ENCODE data around the gene CTH. TPM values are rescaled to one million over a fixed set of nuclear protein-coding genes. Genes with fewer than 3 reads are reported as not detected.
"Not testable (repeated sequence)": the region's sequence is repeated elsewhere in the genome, so short reads cannot be mapped to it uniquely, and the experiment has no call there.

The CTH gene
- polyA plus RNA-seq, 1 donor = 11.8 TPM

DNA sequence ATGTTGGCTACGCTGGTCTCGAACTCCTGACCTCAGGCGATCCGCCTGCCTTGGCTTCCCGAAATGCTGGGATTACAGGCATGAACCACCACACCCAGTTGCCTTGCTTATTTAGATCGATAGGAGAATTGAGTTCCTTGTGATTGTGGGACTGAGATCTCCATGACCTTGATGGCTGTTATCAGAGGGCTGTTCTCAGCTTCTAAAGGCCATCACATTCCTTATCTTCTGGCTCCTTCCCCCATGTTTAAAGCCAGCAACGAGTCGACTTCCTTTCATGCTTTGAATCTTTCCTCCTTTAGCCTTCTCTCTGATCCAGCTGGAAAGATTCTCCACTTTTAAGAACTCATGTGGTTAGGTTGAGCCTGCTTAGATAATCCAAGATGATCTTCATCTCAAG, 38.0 kb downstream of the CTH start:
- Histone ChIP-seq H3K36me3 (ENCODE audit: control insufficient read depth, insufficient read depth, low read length) (no peaks in the 10 kb centered on the region), H3K9me3 (ENCODE audit: control insufficient read depth, low read depth, low read length) (no peaks in the 10 kb centered on the region), H3K27ac (ENCODE audit: low read length) (no peak overlapping the region), H3K4me3 (ENCODE audit: low read length) (no peak overlapping the region), H3K27me3 (ENCODE audit: control insufficient read depth, insufficient read depth, low read length) (no peaks in the 10 kb centered on the region), H3K4me1 (ENCODE audit: control insufficient read depth, insufficient read depth, low read length) (no peaks in the 10 kb centered on the region)
- 83% methylated on average over 1 of the region's 8 CpGs for WGBS (ENCODE audit: insufficient coverage, low lambda C conversion rate)
- no peak for DNase-seq

DNA sequence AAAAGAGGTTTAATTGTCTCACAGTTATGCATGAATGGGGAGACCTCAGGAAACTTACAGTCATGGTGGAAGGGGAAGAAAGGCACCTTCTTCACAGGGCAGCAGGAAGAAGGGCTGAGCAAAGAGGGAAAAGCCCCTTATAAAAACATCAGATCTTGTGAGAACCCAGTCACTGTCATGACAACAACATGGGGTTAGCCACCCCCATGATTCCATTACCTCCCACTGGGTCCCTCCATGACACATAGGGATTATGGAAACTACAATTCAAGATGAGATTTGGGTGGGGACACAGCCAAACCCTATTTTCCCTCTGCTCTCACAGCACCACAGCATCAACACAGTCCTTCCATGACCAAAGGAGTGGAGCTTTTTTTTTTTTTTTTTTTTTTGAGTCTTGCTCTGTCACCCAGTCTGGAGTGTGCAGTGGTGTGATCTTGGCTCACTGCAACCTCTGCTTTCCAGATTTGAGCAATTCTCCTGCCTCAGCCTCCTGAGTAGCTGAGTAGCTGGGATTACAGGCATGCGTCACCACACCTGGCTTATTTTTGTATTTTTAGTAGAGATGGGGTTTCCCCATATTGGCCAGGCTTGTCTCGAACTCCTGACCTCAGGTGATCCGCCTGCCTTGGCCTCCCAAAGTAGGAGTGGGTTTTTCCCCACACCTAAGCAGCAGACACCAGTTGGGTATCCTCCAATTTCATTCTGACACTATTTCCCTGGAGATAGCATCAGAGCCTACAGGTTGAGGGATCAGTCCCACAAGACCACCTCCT, 41.3 kb downstream of the CTH start:
- DNase-seq = not testable (repeated sequence)

DNA sequence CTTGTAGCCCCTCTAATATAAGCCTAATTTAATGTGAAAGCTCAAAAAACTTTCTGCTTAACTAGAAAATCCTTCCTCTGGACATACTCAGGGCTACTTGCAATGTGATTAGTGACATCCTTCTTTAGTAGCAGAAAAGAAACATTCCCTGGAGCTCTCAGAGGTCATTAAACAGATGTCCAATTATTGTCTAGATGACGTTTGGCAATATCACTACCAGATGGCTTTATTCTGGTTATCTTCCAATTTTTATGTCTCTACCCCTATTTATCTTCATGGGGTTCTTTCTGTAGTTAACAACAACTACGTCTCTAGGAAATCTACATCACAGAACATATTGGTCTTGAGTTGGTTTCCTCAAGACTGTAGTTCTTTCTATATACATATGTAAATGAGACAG, 44.2 kb downstream of the CTH start:
- no peaks in the 10 kb centered on the region for H3K27me3 ChIP-seq (ENCODE audit: control insufficient read depth, insufficient read depth, low read length)
- WGBS (ENCODE audit: insufficient coverage, low lambda C conversion rate) = 50% methylated on average over 1 of the region's 2 CpGs
- no peaks in the 10 kb centered on the region for H3K36me3 ChIP-seq (ENCODE audit: control insufficient read depth, insufficient read depth, low read length)
- H3K4me3 ChIP-seq (ENCODE audit: low read length) = no peak overlapping the region
- H3K4me1 ChIP-seq (ENCODE audit: control insufficient read depth, insufficient read depth, low read length) = no peaks in the 10 kb centered on the region
- no peak for DNase-seq
- H3K9me3 ChIP-seq (ENCODE audit: control insufficient read depth, low read depth, low read length) = no peaks in the 10 kb centered on the region
- H3K27ac ChIP-seq (ENCODE audit: low read length) = no peak overlapping the region

More for the DNA sequence above, 41.3 kb downstream of the CTH start:
- not testable (repeated sequence) for H3K27ac ChIP-seq (ENCODE audit: low read length); H3K27me3 ChIP-seq (ENCODE audit: control insufficient read depth, insufficient read depth, low read length); H3K36me3 ChIP-seq (ENCODE audit: control insufficient read depth, insufficient read depth, low read length); H3K9me3 ChIP-seq (ENCODE audit: control insufficient read depth, low read depth, low read length); H3K4me3 ChIP-seq (ENCODE audit: low read length); H3K4me1 ChIP-seq (ENCODE audit: control insufficient read depth, insufficient read depth, low read length)
- no CpG with 5 or more reads among the region's 3 CpGs for WGBS (ENCODE audit: insufficient coverage, low lambda C conversion rate)

DNA sequence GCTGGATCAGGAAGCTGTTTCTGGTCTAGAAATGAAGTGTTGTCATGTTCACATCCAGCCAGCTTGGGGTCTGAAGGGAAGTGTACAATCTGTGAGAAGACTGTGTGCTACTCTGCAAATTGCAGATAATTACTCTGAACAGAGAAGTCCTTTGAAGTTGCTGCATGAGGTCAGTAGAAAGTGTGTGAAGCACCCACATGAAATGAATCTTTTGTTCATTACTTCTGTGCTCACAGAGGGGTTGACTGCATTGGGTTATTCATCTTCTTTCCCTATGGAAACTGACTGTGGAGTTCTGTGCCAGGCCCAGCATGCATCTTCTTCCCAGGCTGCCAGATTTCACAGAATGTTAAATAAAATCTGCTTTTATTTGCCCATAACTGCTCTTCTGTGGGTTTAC, 47.1 kb downstream of the CTH start:
- H3K4me3 ChIP-seq (ENCODE audit: low read length) = no peak overlapping the region

DNA sequence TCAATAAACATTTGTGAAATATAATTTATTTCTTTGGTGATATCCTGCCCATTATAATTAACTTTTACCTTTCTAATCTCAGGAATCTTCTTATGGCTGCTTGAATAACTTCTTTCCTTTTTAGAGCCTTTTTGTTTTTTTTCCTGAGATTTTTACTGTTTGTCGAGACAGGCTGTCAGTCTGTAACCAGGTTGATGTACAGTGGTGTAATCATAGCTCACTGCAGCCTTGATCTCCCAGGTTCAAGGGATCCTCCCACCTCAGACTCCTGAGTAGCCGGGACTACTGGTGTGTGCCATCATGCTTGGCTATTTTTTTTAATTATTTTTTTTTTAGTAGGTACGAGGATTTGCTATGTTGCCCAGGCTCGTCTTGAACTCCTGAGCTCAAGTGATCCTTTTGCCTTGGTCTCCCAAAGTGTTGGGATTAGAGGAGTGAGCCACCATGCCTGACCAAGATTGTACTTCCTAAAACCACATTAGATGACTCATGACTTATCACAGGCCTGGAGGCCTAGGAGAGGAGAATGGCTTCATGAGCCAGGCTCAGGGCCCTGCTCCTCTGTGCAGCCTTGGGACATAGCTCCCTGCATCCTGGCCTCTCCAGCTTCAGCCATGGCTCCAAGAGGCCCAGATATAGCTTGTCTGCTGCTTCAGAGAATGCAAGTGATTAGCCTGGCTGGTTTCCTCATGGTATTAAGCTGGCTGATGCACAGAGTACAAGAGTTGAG, 48.6 kb downstream of the CTH start:
- H3K27ac ChIP-seq (ENCODE audit: low read length) = no peak overlapping the region
- no peak for DNase-seq

More for the DNA sequence above, 47.1 kb downstream of the CTH start:
- H3K27me3 ChIP-seq (ENCODE audit: control insufficient read depth, insufficient read depth, low read length) = no peaks in the 10 kb centered on the region
- H3K4me1 ChIP-seq (ENCODE audit: control insufficient read depth, insufficient read depth, low read length) = no peaks in the 10 kb centered on the region
- no peaks in the 10 kb centered on the region for H3K36me3 ChIP-seq (ENCODE audit: control insufficient read depth, insufficient read depth, low read length)
- DNase-seq = no peak
- no peak overlapping the region for H3K27ac ChIP-seq (ENCODE audit: low read length)
- H3K9me3 ChIP-seq (ENCODE audit: control insufficient read depth, low read depth, low read length) = no peaks in the 10 kb centered on the region

DNA sequence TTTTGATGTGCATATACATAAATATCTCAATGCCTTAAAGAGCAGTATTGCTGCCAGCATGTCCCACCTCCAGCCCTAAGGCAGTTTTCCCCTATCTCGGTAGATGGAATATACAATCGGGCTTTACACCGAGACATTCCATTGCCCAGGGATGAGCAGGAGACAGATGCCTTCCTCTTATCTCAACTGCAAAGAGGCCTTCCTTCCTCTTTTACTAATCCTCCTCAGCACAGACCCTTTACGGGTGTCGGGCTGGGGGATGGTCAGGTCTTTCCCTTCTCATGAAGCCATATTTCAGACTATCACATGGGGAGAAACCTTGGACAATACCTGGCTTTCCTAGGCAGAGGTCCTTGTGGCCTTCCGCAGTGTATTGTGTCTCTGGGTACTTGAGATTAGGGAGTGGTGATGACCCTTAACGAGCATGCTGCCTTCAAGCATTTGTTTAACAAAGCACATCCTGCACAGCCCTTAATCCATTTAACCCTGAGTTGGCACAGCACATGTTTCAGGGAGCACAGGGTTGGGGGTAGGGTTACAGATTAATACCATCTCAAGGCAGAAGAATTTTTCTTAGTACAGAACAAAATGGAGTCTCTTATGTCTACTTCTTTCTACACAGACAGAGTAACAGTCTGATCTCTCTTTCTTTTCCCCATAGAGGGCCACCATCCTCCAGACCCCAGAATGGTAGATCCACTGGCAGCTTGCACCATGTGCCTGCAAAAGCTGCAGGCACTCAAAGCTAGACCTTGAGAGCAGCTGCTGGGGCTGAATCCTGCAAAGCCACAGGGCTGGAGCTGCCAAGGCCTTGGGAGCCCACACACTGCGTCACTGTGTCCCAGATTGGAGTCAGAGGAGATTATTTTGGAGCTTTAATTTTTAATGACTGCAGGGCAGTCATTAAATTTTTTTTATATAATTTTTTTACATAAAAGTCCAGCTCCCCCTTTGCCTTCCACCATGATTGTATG, 50.0 kb downstream of the CTH start:
- not testable (repeated sequence) for H3K27ac ChIP-seq (ENCODE audit: low read length); H3K4me3 ChIP-seq (ENCODE audit: low read length); H3K27me3 ChIP-seq (ENCODE audit: control insufficient read depth, insufficient read depth, low read length); H3K9me3 ChIP-seq (ENCODE audit: control insufficient read depth, low read depth, low read length); H3K4me1 ChIP-seq (ENCODE audit: control insufficient read depth, insufficient read depth, low read length); DNase-seq; H3K36me3 ChIP-seq (ENCODE audit: control insufficient read depth, insufficient read depth, low read length)
- WGBS (ENCODE audit: insufficient coverage, low lambda C conversion rate) = no CpG with 5 or more reads among the region's 8 CpGs

More for the DNA sequence above, 48.6 kb downstream of the CTH start:
- Histone ChIP-seq H3K9me3 (ENCODE audit: control insufficient read depth, low read depth, low read length) (no peaks in the 10 kb centered on the region), H3K36me3 (ENCODE audit: control insufficient read depth, insufficient read depth, low read length) (no peaks in the 10 kb centered on the region), H3K4me1 (ENCODE audit: control insufficient read depth, insufficient read depth, low read length) (no peaks in the 10 kb centered on the region), H3K4me3 (ENCODE audit: low read length) (no peak overlapping the region), H3K27me3 (ENCODE audit: control insufficient read depth, insufficient read depth, low read length) (no peaks in the 10 kb centered on the region)
- WGBS (ENCODE audit: insufficient coverage, low lambda C conversion rate) = 100% methylated on average over 1 of the region's 4 CpGs

DNA sequence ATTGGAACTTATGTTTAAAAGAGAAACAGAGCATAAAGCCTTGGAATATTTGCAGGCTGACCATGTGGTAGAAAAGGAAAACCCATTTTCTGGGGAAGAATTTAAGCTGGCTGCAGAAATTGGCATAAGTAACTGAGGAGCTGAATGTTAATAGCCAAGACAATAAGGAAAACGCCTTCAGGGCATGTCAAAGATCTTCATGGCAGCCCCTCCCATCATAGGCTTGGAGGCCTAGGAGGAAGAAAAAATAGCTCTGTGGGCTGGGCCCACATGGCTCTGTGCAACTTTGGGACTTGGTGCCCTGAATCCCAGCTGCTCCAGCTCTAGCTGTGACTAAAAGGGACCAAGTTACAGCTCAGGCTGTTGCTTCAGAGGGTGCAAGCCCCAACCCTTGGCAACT, 51.5 kb downstream of the CTH start:
- Histone ChIP-seq H3K27ac (ENCODE audit: low read length) (no peak overlapping the region), H3K4me1 (ENCODE audit: control insufficient read depth, insufficient read depth, low read length) (no peaks in the 10 kb centered on the region), H3K36me3 (ENCODE audit: control insufficient read depth, insufficient read depth, low read length) (no peaks in the 10 kb centered on the region), H3K27me3 (ENCODE audit: control insufficient read depth, insufficient read depth, low read length) (no peaks in the 10 kb centered on the region), H3K4me3 (ENCODE audit: low read length) (no peak overlapping the region), H3K9me3 (ENCODE audit: control insufficient read depth, low read depth, low read length) (no peaks in the 10 kb centered on the region)
- no CpG with 5 or more reads among the region's 1 CpG for WGBS (ENCODE audit: insufficient coverage, low lambda C conversion rate)
- DNase-seq = no peak

DNA sequence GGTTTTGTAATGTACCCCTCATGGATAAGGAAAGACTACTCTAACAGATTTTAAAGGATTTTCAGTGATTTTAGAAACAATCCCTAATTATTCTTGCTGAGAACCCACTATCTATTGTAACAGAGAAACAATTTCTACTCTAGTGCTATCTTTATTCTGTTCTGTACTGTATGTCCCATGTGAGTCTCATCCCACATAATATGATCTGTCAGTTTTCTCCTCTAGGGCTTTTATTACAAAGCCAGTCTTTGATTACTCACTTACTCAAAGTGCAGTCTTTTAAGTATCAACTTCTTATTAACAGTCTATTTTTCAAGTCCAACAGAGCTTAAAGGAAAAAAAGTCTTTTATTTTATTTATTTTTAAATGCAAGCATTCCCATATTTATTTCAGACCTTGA, 54.8 kb downstream of the CTH start:
- Histone ChIP-seq H3K27ac (ENCODE audit: low read length) (no peak overlapping the region), H3K4me1 (ENCODE audit: control insufficient read depth, insufficient read depth, low read length) (no peaks in the 10 kb centered on the region), H3K27me3 (ENCODE audit: control insufficient read depth, insufficient read depth, low read length) (no peaks in the 10 kb centered on the region), H3K36me3 (ENCODE audit: control insufficient read depth, insufficient read depth, low read length) (no peaks in the 10 kb centered on the region), H3K9me3 (ENCODE audit: control insufficient read depth, low read depth, low read length) (no peaks in the 10 kb centered on the region), H3K4me3 (ENCODE audit: low read length) (no peak overlapping the region)
- DNase-seq = no peak

DNA sequence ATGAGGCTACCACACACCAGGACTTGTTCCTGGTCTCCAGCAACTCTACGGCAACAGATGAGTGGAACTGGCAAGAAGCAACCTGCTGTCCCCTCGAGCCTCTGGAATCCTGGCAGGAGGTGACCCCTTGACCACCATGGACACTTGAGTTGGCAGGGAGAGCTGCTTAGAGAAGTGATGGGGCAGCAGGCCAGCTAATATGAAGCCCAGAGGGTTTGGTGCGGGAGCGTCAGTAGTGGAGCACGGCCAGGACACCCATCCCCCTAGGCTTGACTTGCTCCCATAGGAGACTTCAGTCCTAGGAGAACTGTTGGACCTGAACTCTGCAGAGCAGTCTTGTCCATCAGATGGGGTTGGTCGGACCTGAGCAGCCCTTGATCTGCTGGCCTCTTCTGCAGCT, 56.5 kb downstream of the CTH start:
- Histone ChIP-seq H3K4me3 (ENCODE audit: low read length) (no peak overlapping the region), H3K36me3 (ENCODE audit: control insufficient read depth, insufficient read depth, low read length) (no peaks in the 10 kb centered on the region), H3K9me3 (ENCODE audit: control insufficient read depth, low read depth, low read length) (no peaks in the 10 kb centered on the region), H3K27ac (ENCODE audit: low read length) (no peak overlapping the region), H3K27me3 (ENCODE audit: control insufficient read depth, insufficient read depth, low read length) (no peaks in the 10 kb centered on the region), H3K4me1 (ENCODE audit: control insufficient read depth, insufficient read depth, low read length) (no peaks in the 10 kb centered on the region)
- DNase-seq = no peak
- WGBS (ENCODE audit: insufficient coverage, low lambda C conversion rate) = no CpG with 5 or more reads among the region's 6 CpGs

DNA sequence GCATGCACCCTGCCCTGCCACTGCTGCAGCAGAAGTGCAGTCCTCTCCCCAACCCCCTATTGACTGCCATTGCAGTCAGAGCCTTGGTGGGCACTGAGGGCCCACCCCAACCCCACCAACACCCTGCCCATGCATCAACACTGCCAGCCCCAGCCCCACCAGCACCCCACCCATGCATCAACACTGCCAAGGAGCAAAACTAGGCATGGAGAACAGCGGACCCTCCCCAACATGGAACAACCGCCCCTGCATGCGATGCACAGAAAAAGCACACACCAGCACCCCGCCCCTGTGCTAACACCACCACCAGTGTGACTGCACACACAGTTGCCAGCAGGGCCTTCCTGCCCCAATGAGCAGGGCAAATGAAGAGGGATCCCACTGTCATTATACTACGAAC, 57.1 kb downstream of the CTH start:
- Histone ChIP-seq H3K27ac (ENCODE audit: low read length) (no peak overlapping the region), H3K27me3 (ENCODE audit: control insufficient read depth, insufficient read depth, low read length) (no peaks in the 10 kb centered on the region), H3K36me3 (ENCODE audit: control insufficient read depth, insufficient read depth, low read length) (no peaks in the 10 kb centered on the region), H3K9me3 (ENCODE audit: control insufficient read depth, low read depth, low read length) (no peaks in the 10 kb centered on the region), H3K4me1 (ENCODE audit: control insufficient read depth, insufficient read depth, low read length) (no peaks in the 10 kb centered on the region), H3K4me3 (ENCODE audit: low read length) (no peak overlapping the region)
- no peak for DNase-seq
- no CpG with 5 or more reads among the region's 5 CpGs for WGBS (ENCODE audit: insufficient coverage, low lambda C conversion rate)

Measured in large intestine (tissue), 3 donors.